ENCODE measurements around the gene NLK.
"Not testable (repeated sequence)": the region's sequence is repeated elsewhere in the genome, so short reads cannot be mapped to it uniquely, and the experiment has no call there.

Gene NLK

DNA sequence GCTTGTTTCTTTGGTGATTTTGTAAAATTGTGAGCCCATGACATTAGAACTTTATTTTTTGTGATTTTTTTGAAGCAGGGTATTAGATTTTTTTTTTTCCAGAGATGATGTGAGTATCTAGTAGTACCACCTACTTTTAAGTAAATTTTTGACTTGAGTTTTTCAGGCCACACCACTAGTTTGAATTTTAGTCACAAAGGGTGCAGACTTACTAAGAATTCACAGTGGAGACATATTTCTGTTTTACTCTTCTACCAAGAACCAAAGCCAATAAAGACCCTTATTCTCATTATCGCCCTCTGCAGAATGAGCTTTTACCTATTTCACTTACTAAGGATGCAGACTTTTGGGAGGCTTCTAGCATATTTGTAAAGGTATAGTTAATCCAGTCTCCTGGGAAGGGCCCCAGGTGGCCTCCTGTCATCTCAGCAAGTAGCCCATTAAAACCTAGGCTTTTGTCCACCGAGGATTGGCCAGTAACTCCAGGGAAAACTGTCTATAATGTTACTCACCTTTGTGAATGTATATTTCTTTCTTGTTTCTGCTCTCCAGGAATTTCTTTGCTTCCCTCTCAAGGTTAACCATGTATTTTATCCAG lies 30.6 kb downstream of the NLK start:
- DNase-seq (ENCODE audit: low spot score) = no peak

DNA sequence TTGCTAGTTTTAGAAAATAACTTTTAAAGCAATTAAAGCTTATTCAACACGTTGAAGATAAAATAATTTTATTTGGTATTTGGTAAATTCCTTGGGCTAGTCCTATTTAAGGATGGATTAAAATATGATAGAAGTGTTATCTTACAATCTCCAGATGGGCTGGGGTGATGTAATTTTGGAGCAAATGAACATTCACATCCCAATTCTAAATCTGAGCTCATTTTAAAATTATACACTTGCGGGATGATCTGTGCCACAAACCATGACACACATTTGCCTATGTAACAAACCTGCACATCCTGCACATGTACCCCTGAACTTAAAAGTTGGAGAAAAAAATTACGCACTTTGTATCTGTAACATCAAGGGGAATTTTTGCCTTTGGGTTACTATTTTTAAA lies 31.5 kb downstream of the NLK start:
- DNase-seq (ENCODE audit: low spot score) = no peak

- DNase-seq (ENCODE audit: low spot score) = no peak
Measured at GRCh38 chr17:28076144-28076543, 33.7 kb downstream of the NLK start.

- DNase-seq (ENCODE audit: low spot score) = not testable (repeated sequence)
Measured at GRCh38 chr17:28077140-28077539, 34.7 kb downstream of the NLK start.

DNA sequence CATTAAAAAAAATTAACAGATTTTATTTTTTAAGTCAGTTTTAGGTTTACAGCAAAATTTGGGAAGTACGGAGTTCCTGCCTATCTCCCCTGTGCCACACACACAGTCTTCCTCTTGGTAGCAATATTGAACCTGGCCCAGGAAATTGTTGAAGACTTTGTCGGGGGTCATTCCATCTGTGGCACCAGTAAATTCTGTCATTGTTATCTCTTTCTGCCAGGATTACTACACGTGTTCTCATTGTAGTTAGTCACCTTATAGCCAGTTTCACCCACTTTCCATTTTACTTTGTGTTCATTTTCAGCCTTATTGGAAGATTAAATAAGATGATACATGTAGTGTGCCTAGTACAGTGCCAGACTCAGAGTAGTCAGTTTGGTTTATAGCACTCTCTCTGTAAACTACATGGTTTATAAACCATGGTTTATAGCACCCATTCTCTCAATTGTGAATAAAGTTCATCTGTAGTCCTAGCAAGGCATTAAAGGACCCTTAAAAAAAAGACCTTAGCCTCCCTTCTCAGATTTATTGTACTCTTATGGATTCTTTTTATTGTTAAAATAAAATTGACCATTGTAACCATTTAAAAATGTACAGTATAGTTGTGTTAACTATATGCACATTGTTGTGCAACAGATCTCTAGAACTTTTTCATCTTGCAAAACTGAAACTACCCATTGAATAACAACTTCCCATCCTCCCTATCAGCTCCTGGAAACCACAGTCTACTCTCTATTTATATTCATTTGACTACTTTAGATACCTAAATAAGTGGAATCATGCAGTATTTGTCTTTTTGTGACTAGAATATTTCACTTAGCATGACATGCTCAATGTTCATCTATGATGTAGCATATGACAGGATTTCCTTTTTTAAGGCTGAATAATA lies 36.1 kb downstream of the NLK start:
- DNase-seq (ENCODE audit: low spot score) = no peak

- DNase-seq (ENCODE audit: low spot score) = no peak
Measured at GRCh38 chr17:28081467-28081866, 39.0 kb downstream of the NLK start.

DNA sequence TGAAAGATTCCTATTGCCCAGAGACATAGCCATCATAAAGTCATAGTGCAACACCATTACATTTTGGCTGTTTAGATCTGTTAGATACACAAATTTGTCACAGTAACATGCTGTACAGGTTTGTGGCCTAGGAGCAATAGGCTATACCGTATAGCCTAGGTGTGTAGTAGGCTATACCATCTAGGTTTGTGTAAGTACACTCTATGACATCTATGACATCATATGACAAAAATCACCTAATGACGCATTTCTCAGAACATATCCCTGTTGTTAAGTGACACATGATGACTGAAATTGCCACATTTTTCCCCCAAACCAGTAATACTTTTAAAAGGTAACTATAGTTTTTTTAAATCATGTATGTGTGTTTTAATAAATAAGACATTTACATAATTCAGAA lies 43.3 kb downstream of the NLK start:
- no peak for DNase-seq (ENCODE audit: low spot score)

GRCh38 chr17:28086519-28086918 lies 44.0 kb downstream of the NLK start:
- DNase-seq (ENCODE audit: low spot score) = no peak

- no peak for DNase-seq (ENCODE audit: low spot score)
Measured at GRCh38 chr17:28087743-28088142, 45.3 kb downstream of the NLK start.

- DNase-seq (ENCODE audit: low spot score) = no peak
Measured at GRCh38 chr17:28090551-28090950, 48.1 kb downstream of the NLK start.

GRCh38 chr17:28092088-28092487 lies 49.6 kb downstream of the NLK start:
- DNase-seq (ENCODE audit: low spot score) = no peak

GRCh38 chr17:28093999-28094716 lies 51.7 kb downstream of the NLK start:
- DNase-seq (ENCODE audit: low spot score) = no peak

- DNase-seq (ENCODE audit: low spot score) = no peak
Measured at GRCh38 chr17:28096756-28097155, 54.3 kb downstream of the NLK start.

- DNase-seq (ENCODE audit: low spot score) = no peak
Measured at GRCh38 chr17:28097254-28097653, 54.8 kb downstream of the NLK start.

DNA sequence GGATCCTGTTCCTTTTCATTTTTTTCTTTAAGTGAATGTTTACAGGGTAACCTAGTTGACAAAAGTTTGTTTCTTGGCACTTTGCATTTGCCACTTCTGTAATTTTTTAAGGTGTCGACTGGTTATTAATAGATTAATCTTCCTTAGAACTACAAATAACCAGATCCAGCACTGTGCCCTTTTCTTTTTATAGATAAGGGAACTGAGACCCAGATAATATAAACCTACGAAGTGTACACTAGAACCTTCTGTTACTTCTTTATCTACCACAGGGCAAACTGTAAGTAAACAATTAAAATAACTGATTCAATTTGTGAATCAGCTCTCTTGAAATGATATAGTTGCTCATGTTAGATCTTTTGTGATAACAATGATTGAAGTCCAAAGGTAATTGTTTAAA lies 55.4 kb downstream of the NLK start:
- DNase-seq (ENCODE audit: low spot score) = peak; percentile 51

DNA sequence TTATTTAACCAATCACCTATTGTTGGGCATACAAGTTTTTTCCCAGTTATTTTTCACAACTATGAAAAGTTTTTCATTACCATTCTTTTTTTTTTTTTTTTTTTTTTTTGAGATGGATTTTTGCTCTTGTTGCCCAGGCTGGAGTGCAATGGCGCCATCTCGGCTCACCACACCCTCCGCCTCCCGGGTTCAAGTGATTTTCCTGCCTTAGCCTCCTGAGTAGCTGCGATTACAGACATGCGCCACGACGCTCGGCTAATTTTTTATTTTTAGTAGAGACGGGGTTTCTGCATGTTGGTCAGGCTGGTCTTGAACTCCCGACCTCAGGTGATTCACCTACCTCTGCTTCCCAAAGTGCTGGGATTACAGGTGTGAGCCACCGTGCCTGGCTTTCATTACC lies 56.1 kb downstream of the NLK start:
- not testable (repeated sequence) for DNase-seq (ENCODE audit: low spot score)

DNA sequence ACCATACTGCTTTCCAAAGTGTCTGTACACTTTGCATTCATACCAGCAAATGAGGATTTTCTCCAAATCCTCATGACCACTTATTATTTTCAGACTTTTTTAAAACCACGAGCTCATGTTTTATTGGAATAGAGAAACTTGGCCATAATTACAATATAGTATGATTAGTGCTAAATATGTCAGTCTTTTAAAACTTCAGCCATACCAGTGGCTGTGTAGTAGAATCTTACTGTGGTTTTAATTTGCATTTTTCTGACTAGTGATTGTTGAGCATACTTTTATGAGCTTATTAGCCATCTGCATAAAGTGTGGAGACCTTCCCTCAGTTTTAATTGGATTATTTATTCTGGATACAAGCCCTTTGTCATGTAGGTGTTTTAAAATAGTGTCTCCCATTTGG lies 57.8 kb downstream of the NLK start:
- no peak for DNase-seq (ENCODE audit: low spot score)

DNA sequence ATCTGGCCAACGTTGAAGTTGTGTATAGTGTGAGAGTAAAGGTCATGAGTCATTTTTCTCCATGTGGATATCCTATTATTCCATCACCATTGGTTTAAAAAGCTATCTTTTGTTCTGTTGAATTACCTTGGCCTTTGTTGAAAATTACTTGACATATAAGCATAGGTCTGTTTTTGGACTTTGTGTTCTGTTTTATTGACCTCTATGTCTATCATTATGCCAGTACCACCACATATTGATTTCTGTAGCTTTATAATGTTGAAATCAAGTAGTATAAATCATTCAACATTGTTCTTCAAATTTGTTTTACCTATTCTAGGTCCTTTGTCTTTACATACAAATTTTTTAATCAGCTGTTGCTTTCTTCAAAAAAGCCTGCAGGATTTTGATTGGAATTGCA lies 58.5 kb downstream of the NLK start:
- no peak for DNase-seq (ENCODE audit: low spot score)

DNA sequence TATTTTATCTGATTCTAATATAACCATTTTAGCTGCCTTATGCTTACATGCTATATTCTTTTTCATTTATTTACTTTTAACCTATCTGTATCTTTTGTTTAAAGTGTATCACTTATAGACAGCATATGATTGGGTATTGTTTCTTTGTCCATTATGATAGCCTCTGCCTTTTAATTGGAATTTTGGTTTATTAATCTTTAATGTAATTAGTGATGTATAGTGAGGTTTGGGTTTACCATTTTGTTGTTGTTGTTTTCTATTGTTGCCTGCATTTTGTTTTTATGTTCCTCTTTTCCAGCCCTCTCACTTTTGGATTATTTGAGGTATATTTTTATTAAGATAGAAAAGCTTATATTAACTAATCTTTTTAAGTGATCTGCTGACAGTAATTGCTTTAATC lies 59.4 kb downstream of the NLK start:
- DNase-seq (ENCODE audit: low spot score) = no peak

- no peak for DNase-seq (ENCODE audit: low spot score)
Measured at GRCh38 chr17:28105501-28105900, 63.0 kb downstream of the NLK start.

- no peak for DNase-seq (ENCODE audit: low spot score)
Measured at GRCh38 chr17:28110184-28110583, 67.7 kb downstream of the NLK start.

- no peak for DNase-seq (ENCODE audit: low spot score)
Measured at GRCh38 chr17:28112181-28112580, 69.7 kb downstream of the NLK start.

GRCh38 chr17:28112606-28113005 lies 70.1 kb downstream of the NLK start:
- no peak for DNase-seq (ENCODE audit: low spot score)
